Mammary epithelial cell (primary cell): ENCODE data around the gene PRSS35.

Experiments used
- EZH2 ChIP-seq: IDR thresholded peaks from 2 replicates; pipeline ENCODE4 v1.6.1; 2012; ENCODE audit warnings: low read length, inconsistent platforms, borderline replicate concordance
- TF ChIP-seq, protein P1 (sequence below), 2 donors: IDR thresholded peaks in 1 of 2; conservative IDR thresholded peaks in 1 of 2; 2 replicates each; pipeline ENCODE4 v1.5.1; 2011 to 2012; ENCODE audit warnings: inconsistent platforms in 2 of 2, low read length in 2 of 2, mild to moderate bottlenecking in 2 of 2, control low read depth in 1 of 2, low read depth in 1 of 2; ENCODE audit not compliant: insufficient read depth in 1 of 2; ENCODE audit errors: extremely low read depth in 1 of 2

DNA sequence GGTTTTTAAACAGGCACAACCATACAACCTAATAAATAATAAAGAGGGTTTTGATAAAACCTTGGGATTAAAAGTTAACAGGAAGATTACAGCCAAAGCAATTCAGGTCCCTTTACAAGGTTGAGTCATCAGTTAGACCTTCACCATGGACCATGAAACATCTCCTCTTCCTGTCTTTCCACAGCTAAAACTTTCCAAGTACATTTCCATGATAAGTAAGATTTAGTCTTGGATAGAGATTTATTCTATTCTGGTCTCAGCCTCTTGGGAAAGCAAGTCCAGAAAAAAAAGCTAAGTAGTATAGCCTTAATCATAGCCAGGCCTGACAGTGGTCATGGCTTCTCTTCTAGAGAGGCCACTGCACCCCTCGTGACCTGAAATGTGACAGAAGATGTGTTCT, 2.9 kb upstream of the PRSS35 start:
- TF ChIP-seq, protein P1, sequence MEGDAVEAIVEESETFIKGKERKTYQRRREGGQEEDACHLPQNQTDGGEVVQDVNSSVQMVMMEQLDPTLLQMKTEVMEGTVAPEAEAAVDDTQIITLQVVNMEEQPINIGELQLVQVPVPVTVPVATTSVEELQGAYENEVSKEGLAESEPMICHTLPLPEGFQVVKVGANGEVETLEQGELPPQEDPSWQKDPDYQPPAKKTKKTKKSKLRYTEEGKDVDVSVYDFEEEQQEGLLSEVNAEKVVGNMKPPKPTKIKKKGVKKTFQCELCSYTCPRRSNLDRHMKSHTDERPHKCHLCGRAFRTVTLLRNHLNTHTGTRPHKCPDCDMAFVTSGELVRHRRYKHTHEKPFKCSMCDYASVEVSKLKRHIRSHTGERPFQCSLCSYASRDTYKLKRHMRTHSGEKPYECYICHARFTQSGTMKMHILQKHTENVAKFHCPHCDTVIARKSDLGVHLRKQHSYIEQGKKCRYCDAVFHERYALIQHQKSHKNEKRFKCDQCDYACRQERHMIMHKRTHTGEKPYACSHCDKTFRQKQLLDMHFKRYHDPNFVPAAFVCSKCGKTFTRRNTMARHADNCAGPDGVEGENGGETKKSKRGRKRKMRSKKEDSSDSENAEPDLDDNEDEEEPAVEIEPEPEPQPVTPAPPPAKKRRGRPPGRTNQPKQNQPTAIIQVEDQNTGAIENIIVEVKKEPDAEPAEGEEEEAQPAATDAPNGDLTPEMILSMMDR (conservative IDR thresholded peaks at IDR 0.05 in 1 of 2, IDR thresholded peaks at IDR 0.05 in 1 of 2; ENCODE audit: extremely low read depth in 1 of 2, insufficient read depth in 1 of 2, low read depth in 1 of 2, low read length in 2 of 2), result no peak
- no peak for TF ChIP-seq EZH2
